K562 (cell line): ENCODE results near the gene RNF25.

Experiments used
- BMI1 ChIP-seq: fragments of 150-350 bp; IDR thresholded peaks from 2 replicates; pipeline ENCODE4 v1.6.1; 2014; ENCODE audit warnings: low read length
- CTCF ChIP-seq, 3 experiments: IDR thresholded peaks in 2 of 3; conservative IDR thresholded peaks in 1 of 3; 2 replicates each; pipeline ENCODE4 v1.5.1; 2011 to 2012; ENCODE audit warnings: low read length in 3 of 3, mild to moderate bottlenecking in 3 of 3, control low read depth in 2 of 3, improper control_type of control experiment in 1 of 3, inconsistent platforms in 1 of 3, low read depth in 1 of 3, mixed read lengths in 1 of 3, moderate library complexity in 1 of 3; ENCODE audit not compliant: insufficient read depth in 2 of 3
- ZBTB33 ChIP-seq: sonication (generic); formaldehyde crosslinking; IDR thresholded peaks from 2 replicates; pipeline ENCODE4 v1.8.1; 2023; ENCODE audit warnings: mild to moderate bottlenecking, missing genetic modification reagents
- ZNF143 ChIP-seq: sonication (generic); formaldehyde crosslinking; IDR thresholded peaks from 2 replicates; pipeline ENCODE4 v1.9.0; 2022; ENCODE audit warnings: mild to moderate bottlenecking, missing genetic modification reagents

DNA sequence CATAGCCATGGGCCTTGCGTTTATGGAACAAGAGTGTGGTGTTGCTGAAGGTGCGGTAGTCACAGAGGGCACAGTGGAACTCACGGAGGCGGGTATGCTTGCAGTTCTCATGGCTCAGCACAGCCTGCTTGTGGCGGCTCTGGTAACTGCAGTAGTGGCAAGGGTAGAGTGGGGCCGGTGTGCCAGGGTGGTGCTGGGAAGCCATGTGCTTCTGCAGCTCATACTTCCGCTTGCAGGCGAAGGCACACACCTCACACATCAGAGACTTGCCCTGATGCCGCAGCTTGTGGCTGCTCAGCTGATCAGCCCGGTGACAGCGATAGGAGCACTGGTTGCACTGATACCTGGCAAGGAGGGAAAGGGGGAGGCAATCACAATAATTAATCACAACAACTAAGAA lies 27.1 kb downstream of the RNF25 start:
- TF ChIP-seq ZNF143 (CRISPR knock-in tag): no peak
- no peak for TF ChIP-seq ZBTB33 (CRISPR knock-in tag)
- no peak for TF ChIP-seq CTCF (IDR thresholded peaks at IDR 0.05 in 2 of 3, conservative IDR thresholded peaks at IDR 0.05 in 1 of 3; ENCODE audit: insufficient read depth in 2 of 3, low read depth in 1 of 3, low read length in 3 of 3)
- no peak for TF ChIP-seq BMI1
